ENCODE measurements around the gene MDM4.
A peak's percentile ranks its signal among the peaks of the same experiment; 100 is the strongest.

Gene MDM4

GRCh38 chr1:204516180-204516879 is at the start of gene MDM4:
TSS of gene MDM4 (plus strand) at chr1:204516406. CDS start at chr1:204525519, 9,113 bp downstream.
- DNase-seq (ENCODE audit: low read depth), result peak; percentile 99

- DNase-seq (ENCODE audit: low read depth), result no peak
These were observed 49.5 kb upstream of the MDM4 start for GRCh38 chr1:204466416-204467405.

- no peak for DNase-seq (ENCODE audit: low read depth)
These were observed 48.0 kb upstream of the MDM4 start for GRCh38 chr1:204468206-204468605.

GRCh38 chr1:204468766-204469302 is 47.4 kb upstream of the MDM4 start:
- no peak for DNase-seq (ENCODE audit: low read depth)

- DNase-seq (ENCODE audit: low read depth), result no peak
These were observed 46.9 kb upstream of the MDM4 start for GRCh38 chr1:204469304-204469703.

GRCh38 chr1:204471687-204472086 is 44.5 kb upstream of the MDM4 start:
- DNase-seq (ENCODE audit: low read depth), result no peak

GRCh38 chr1:204472660-204473059 is 43.5 kb upstream of the MDM4 start:
- DNase-seq (ENCODE audit: low read depth), result no peak

GRCh38 chr1:204473400-204473965 is 42.7 kb upstream of the MDM4 start:
- no peak for DNase-seq (ENCODE audit: low read depth)

GRCh38 chr1:204475656-204476432 is 40.4 kb upstream of the MDM4 start:
- no peak for DNase-seq (ENCODE audit: low read depth)

GRCh38 chr1:204476563-204476962 is 39.6 kb upstream of the MDM4 start:
- DNase-seq (ENCODE audit: low read depth), result no peak

GRCh38 chr1:204477036-204477740 is 39.0 kb upstream of the MDM4 start:
- peak; percentile 31 for DNase-seq (ENCODE audit: low read depth)

GRCh38 chr1:204478172-204478899 is 37.9 kb upstream of the MDM4 start:
- DNase-seq (ENCODE audit: low read depth), result no peak

- DNase-seq (ENCODE audit: low read depth), result no peak
These were observed 37.3 kb upstream of the MDM4 start for GRCh38 chr1:204478921-204479320.

- DNase-seq (ENCODE audit: low read depth), result no peak
These were observed 36.6 kb upstream of the MDM4 start for GRCh38 chr1:204479387-204480136.

- no peak for DNase-seq (ENCODE audit: low read depth)
These were observed 35.7 kb upstream of the MDM4 start for GRCh38 chr1:204480515-204480914.

GRCh38 chr1:204483791-204484190 is 32.4 kb upstream of the MDM4 start:
- no peak for DNase-seq (ENCODE audit: low read depth)

- DNase-seq (ENCODE audit: low read depth), result peak; percentile 51
These were observed 29.5 kb upstream of the MDM4 start for GRCh38 chr1:204486513-204487255.

- DNase-seq (ENCODE audit: low read depth), result no peak
These were observed 29.0 kb upstream of the MDM4 start for GRCh38 chr1:204487256-204487615.

GRCh38 chr1:204491655-204492054 is 24.6 kb upstream of the MDM4 start:
- DNase-seq (ENCODE audit: low read depth), result no peak

All from ELR (cell line).